SU-DHL-6 (cell line): Measurements from ENCODE around the gene PPP1R7.

ENCODE experiments used
- CTCF ChIP-seq: fragments of 200-600 bp; sonication (generic); IDR thresholded peaks from one replicate; pipeline ENCODE4 v1.5.1; 2017; ENCODE audit warnings: antibody characterized with exemption, mild to moderate bottlenecking, low read length, moderate library complexity; ENCODE audit not compliant: insufficient read depth, poor library complexity, severe bottlenecking
- EZH2phosphoT487 ChIP-seq: fragments of 200-600 bp; sonication (generic), shearing (Covaris generic); conservative IDR thresholded peaks from 2 replicates; pipeline ENCODE4 v1.6.1; 2018; ENCODE audit warnings: mild to moderate bottlenecking, antibody characterized with exemption, low read length, moderate library complexity, mixed read lengths

GRCh38 chr2:241216211-241216761 lies 66.0 kb downstream of the PPP1R7 start:
- TF ChIP-seq CTCF (no peak), EZH2phosphoT487 (no peak)
